ENCODE measurements around the gene CDC42BPB.

CDC42BPB gene

DNA sequence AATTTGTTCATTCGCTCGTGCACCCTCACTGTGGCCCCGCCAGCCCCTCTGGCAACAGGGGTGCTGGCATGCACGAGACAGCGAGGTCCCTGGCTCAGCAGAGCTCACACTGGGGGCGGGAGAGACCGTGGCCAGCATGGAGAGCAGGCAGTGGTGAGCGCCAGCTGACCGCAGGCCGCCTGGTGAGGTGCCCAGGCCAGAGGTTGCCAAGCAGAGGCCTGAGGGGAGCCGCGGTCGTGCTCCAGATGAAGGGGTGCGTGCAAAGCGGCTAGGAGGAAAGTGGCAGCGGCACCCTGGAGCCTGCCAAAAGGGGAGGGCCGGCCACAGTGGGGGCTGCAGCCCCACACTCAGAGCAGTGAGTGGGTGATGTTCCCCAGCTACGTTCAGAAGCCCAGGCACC is 56.1 kb downstream of the CDC42BPB start:
- Histone ChIP-seq H3K9ac (no peak overlapping the region), H3K27ac (no peak overlapping the region), H3K27me3 (ENCODE audit: control insufficient read depth, insufficient read depth, low read length) (no peaks in the 10 kb centered on the region), H2AFZ (no peak overlapping the region), H3K4me2 (ENCODE audit: low read length) (no peak overlapping the region), H3K4me1 (no peaks in the 10 kb centered on the region), H3K79me2 (peaks cover 50% of the 10 kb centered on the region), H3K4me3 (ENCODE audit: low read depth, low read length) (no peak overlapping the region), H3K9me3 (ENCODE audit: control insufficient read depth, low read length) (no peaks in the 10 kb centered on the region), H3K36me3 (ENCODE audit: control insufficient read depth, insufficient read depth, low read length) (no peaks in the 10 kb centered on the region)
- TF ChIP-seq, protein P1, sequence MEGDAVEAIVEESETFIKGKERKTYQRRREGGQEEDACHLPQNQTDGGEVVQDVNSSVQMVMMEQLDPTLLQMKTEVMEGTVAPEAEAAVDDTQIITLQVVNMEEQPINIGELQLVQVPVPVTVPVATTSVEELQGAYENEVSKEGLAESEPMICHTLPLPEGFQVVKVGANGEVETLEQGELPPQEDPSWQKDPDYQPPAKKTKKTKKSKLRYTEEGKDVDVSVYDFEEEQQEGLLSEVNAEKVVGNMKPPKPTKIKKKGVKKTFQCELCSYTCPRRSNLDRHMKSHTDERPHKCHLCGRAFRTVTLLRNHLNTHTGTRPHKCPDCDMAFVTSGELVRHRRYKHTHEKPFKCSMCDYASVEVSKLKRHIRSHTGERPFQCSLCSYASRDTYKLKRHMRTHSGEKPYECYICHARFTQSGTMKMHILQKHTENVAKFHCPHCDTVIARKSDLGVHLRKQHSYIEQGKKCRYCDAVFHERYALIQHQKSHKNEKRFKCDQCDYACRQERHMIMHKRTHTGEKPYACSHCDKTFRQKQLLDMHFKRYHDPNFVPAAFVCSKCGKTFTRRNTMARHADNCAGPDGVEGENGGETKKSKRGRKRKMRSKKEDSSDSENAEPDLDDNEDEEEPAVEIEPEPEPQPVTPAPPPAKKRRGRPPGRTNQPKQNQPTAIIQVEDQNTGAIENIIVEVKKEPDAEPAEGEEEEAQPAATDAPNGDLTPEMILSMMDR (IDR thresholded peaks at IDR 0.05), result no peak

GRCh38 chr14:103000291-103000921 is 56.9 kb downstream of the CDC42BPB start:
- no peak overlapping the region for H3K9ac ChIP-seq
- TF ChIP-seq, protein P1 (IDR thresholded peaks at IDR 0.05), result no peak
- H3K27ac ChIP-seq, result no peak overlapping the region
- no peaks in the 10 kb centered on the region for H3K9me3 ChIP-seq (ENCODE audit: control insufficient read depth, low read length)
- H3K4me3 ChIP-seq (ENCODE audit: low read depth, low read length), result no peak overlapping the region
- H3K4me1 ChIP-seq, result no peaks in the 10 kb centered on the region
- H2AFZ ChIP-seq, result no peak overlapping the region
- peaks cover 47% of the 10 kb centered on the region for H3K79me2 ChIP-seq
- H3K27me3 ChIP-seq (ENCODE audit: control insufficient read depth, insufficient read depth, low read length), result no peaks in the 10 kb centered on the region
- H3K36me3 ChIP-seq (ENCODE audit: control insufficient read depth, insufficient read depth, low read length), result no peaks in the 10 kb centered on the region
- H3K4me2 ChIP-seq (ENCODE audit: low read length), result no peak overlapping the region

DNA sequence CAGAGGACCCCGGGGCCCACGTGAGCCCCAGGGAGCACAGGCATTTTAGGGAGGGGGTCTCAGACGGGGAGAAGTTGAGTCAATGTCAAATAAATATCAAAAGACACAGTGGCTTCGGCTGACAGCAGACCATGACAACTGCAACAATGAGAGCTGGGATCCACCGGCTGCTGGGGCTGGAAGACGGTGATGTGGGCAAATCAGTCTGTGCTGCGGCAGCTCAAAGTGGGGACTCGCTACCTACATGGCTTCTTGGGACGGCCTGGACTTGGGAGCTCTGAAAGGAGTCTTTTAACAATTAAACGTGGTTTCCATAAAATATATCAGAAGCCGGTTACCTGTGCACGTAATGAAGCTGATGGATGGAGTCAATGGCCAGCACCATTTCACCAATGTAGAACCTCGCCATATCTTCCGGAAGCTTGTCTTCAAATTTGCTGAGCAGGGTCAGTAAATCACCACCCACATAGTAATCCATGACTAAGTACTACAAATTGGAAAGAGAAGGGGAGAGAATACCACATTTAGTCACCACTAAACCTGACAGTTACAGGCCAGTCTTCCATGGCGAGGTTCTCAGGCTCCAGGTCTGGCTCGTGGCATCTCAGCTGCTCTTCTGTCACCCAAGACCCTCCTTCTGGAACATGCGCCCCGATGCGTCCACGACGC is 58.0 kb downstream of the CDC42BPB start:
- Histone ChIP-seq H3K9ac (no peak overlapping the region), H3K27ac (no peak overlapping the region), H3K9me3 (ENCODE audit: control insufficient read depth, low read length) (no peaks in the 10 kb centered on the region), H3K4me1 (no peaks in the 10 kb centered on the region), H3K27me3 (ENCODE audit: control insufficient read depth, insufficient read depth, low read length) (no peaks in the 10 kb centered on the region), H2AFZ (no peak overlapping the region), H3K36me3 (ENCODE audit: control insufficient read depth, insufficient read depth, low read length) (no peaks in the 10 kb centered on the region), H3K4me2 (ENCODE audit: low read length) (no peak overlapping the region), H3K79me2 (peaks cover 37% of the 10 kb centered on the region), H3K4me3 (ENCODE audit: low read depth, low read length) (no peak overlapping the region)
- TF ChIP-seq, protein P1 (IDR thresholded peaks at IDR 0.05), result no peak

DNA sequence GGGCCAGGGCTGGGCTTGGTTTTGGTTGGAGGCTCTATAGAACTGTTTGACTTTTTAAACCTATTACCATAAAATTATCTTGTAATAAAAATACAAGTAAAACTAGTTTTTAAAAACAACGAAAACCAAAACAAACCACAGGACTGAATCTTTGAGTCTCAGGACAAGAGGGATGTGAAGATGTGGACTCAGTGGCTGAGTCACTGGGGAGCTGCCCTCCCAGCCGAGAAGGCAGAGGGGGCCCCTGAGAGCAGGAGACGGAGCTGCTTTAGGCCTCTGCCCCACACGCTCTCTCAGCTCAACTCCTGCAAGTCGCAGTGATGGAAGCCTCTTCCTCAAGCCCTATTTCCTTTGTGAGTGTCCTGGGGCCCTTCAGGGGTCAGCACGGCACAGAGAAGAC is 59.0 kb downstream of the CDC42BPB start:
- no peaks in the 10 kb centered on the region for H3K4me1 ChIP-seq
- no peak overlapping the region for H2AFZ ChIP-seq
- H3K79me2 ChIP-seq, result peaks cover 33% of the 10 kb centered on the region
- H3K36me3 ChIP-seq (ENCODE audit: control insufficient read depth, insufficient read depth, low read length), result no peaks in the 10 kb centered on the region
- H3K27me3 ChIP-seq (ENCODE audit: control insufficient read depth, insufficient read depth, low read length), result no peaks in the 10 kb centered on the region
- H3K4me2 ChIP-seq (ENCODE audit: low read length), result no peak overlapping the region
- H3K4me3 ChIP-seq (ENCODE audit: low read depth, low read length), result no peak overlapping the region
- no peaks in the 10 kb centered on the region for H3K9me3 ChIP-seq (ENCODE audit: control insufficient read depth, low read length)
- H3K9ac ChIP-seq, result no peak overlapping the region
- H3K27ac ChIP-seq, result no peak overlapping the region
- TF ChIP-seq, protein P1 (IDR thresholded peaks at IDR 0.05), result no peak

- H3K4me3 ChIP-seq (ENCODE audit: low read depth, low read length), result no peak overlapping the region
- no peak overlapping the region for H3K4me2 ChIP-seq (ENCODE audit: low read length)
- no peaks in the 10 kb centered on the region for H3K27me3 ChIP-seq (ENCODE audit: control insufficient read depth, insufficient read depth, low read length)
- TF ChIP-seq, protein P1 (IDR thresholded peaks at IDR 0.05), result no peak
- peaks cover 25% of the 10 kb centered on the region for H3K79me2 ChIP-seq
- no peaks in the 10 kb centered on the region for H3K36me3 ChIP-seq (ENCODE audit: control insufficient read depth, insufficient read depth, low read length)
- H2AFZ ChIP-seq, result no peak overlapping the region
- H3K9me3 ChIP-seq (ENCODE audit: control insufficient read depth, low read length), result no peaks in the 10 kb centered on the region
- no peak overlapping the region for H3K27ac ChIP-seq
- H3K9ac ChIP-seq, result no peak overlapping the region
- H3K4me1 ChIP-seq, result no peaks in the 10 kb centered on the region
Measured at GRCh38 chr14:102996941-102997340, 60.4 kb downstream of the CDC42BPB start.

Measured in parathyroid adenoma (tissue), 2 donors.